ENCODE results near the gene SLC37A1. TPM values are rescaled to one million over a fixed set of nuclear protein-coding genes. Genes with fewer than 3 reads are reported as not detected.

SLC37A1 gene
- total RNA-seq, 4 donors from 2014 or later = 10.7 to 21.1 (median 14.0) TPM

DNA sequence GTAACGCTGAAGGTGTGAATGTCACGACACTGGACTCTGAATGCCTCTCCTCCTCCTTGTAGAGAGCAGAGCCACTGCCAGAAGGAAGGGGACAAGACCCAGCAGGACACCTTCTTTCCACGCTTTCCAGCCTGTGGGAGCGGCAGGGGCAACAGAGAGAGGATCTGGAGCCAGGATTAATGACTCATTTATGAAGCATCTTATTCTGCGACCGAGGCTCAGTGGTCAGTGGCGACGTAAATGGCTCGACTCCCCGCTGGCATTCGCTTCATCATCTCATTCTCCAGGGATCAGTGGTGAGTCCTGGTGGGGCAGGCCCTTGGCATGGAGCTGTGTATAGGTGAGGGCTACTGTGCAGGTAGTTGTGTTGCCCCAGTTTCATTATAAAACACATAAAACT, 4.6 kb downstream of the SLC37A1 start:
- Histone ChIP-seq H3K27ac (peak overlapping the region in 2 of 4 donors; percentile 4 to 13), H3K4me1 (peaks cover 14 to 49% (median 21%) of the 10 kb centered on the region in 3 donors), H3K4me3 (no peak overlapping the region), H3K27me3 (no peaks in the 10 kb centered on the region), H3K36me3 (peaks cover 0 to 52% (median 5%) of the 10 kb centered on the region in 3 donors), H3K9me3 (no peaks in the 10 kb centered on the region)
- no peak for DNase-seq
- no peak for TF ChIP-seq POLR2A (IDR thresholded peaks at IDR 0.05)
- TF ChIP-seq, protein P1, sequence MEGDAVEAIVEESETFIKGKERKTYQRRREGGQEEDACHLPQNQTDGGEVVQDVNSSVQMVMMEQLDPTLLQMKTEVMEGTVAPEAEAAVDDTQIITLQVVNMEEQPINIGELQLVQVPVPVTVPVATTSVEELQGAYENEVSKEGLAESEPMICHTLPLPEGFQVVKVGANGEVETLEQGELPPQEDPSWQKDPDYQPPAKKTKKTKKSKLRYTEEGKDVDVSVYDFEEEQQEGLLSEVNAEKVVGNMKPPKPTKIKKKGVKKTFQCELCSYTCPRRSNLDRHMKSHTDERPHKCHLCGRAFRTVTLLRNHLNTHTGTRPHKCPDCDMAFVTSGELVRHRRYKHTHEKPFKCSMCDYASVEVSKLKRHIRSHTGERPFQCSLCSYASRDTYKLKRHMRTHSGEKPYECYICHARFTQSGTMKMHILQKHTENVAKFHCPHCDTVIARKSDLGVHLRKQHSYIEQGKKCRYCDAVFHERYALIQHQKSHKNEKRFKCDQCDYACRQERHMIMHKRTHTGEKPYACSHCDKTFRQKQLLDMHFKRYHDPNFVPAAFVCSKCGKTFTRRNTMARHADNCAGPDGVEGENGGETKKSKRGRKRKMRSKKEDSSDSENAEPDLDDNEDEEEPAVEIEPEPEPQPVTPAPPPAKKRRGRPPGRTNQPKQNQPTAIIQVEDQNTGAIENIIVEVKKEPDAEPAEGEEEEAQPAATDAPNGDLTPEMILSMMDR (IDR thresholded peaks at IDR 0.05) = no peak
- intact Hi-C loops (cut with DNase I) = no loop called here
- 67 to 80% methylated on average over 7 to 11 of the region's 11 CpGs for WGBS, 2 donors

DNA sequence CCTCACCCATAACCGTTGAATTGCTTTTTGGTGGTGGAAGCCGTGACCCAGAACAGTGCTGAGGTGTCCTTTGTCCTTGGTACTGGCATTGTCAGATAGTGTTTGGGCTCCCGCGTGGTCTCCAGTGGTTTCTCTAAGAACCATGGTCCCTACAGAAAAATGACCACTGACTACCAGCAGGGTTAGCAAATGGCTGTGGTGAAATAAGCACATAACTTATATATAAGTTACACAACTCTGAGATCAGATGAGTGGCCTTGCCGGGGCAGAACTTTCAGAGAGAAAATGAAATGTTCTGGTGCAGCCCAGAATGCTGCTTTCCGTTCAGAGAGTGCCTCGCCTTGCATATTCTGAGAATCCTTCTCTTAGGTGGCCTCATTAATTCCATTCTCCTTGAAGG, 5.0 kb downstream of the SLC37A1 start:
- Histone ChIP-seq H3K27ac (peak overlapping the region in 1 of 4 donors; percentile 4), H3K4me3 (no peak overlapping the region), H3K27me3 (no peaks in the 10 kb centered on the region), H3K36me3 (peaks cover 0 to 56% (median 5%) of the 10 kb centered on the region in 3 donors), H3K9me3 (no peaks in the 10 kb centered on the region), H3K4me1 (peaks cover 14 to 47% (median 20%) of the 10 kb centered on the region in 3 donors)
- TF ChIP-seq, protein P1 (IDR thresholded peaks at IDR 0.05) = no peak
- no peak for TF ChIP-seq POLR2A (IDR thresholded peaks at IDR 0.05)
- intact Hi-C loops (cut with DNase I) = no loop called here
- WGBS, 2 donors = 80 to 88% methylated on average over 3 to 4 of the region's 7 CpGs
- no peak for DNase-seq

DNA sequence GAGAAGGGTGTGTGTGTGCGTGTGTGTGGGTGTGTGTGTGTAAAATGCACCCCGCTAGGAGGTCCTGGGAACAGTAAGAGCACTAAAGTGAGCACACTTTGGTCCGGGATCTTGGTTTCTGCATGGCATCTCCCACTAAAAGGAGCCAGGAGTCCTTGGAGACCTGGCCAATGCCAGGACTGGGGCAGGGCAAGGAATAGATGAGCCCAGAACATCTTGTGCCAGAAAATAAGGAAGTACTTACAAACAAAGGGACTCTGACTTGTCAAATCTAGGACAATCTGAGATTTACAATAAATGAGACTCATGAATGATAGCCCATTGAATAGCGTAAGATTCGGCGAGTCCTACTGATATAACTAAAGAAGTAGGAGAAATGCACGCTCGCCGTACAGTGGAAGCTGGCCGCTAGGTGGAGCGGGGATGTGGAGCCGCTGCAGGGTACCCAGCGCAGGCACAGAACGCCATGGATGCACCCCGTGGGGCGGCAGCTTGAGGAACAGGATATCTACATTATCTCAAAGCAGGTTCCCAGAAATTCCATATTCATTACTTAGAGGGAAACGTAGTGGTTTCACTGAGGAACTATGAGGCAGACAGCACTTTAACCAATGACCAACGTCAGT, 7.1 kb downstream of the SLC37A1 start:
- Histone ChIP-seq H3K27me3 (no peaks in the 10 kb centered on the region), H3K36me3 (peaks cover 0 to 61% (median 5%) of the 10 kb centered on the region in 3 donors), H3K9me3 (no peaks in the 10 kb centered on the region), H3K4me1 (peaks cover 3 to 51% (median 10%) of the 10 kb centered on the region in 3 donors), H3K27ac (no peak overlapping the region), H3K4me3 (no peak overlapping the region)
- TF ChIP-seq, protein P1 (IDR thresholded peaks at IDR 0.05) = no peak
- no peak for TF ChIP-seq POLR2A (IDR thresholded peaks at IDR 0.05)
- 91 to 92% methylated on average over 18 of the region's 18 CpGs for WGBS, 2 donors
- no peak for DNase-seq
- intact Hi-C loops (cut with DNase I) = no loop called here

DNA sequence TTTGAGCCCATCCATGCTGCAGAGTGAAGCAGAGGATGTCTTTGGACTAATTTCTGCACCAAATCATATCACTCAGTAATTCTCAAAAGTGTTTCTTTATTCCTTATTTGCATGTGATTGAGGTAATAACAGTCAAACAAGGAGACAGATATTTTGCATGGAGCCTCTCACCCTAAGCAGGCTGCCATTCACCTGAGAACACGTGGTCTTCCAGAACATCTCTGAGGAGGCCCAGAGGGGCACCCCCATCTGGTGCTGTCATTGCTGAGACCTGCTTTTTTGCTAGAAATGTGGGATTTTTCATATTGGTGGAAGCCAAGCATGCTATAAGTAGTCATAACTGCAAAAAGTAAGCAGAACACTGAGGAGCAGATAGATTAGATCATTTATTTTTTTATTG, 7.7 kb downstream of the SLC37A1 start:
- H3K4me1 ChIP-seq = peaks cover 0 to 51% (median 4%) of the 10 kb centered on the region in 3 donors
- intact Hi-C loops (cut with DNase I) = no loop called here
- H3K4me3 ChIP-seq = no peak overlapping the region
- WGBS, 2 donors = 67 to 91% methylated on average over 1 of the region's 1 CpG
- no peak overlapping the region for H3K27ac ChIP-seq
- no peaks in the 10 kb centered on the region for H3K27me3 ChIP-seq
- TF ChIP-seq, protein P1 (IDR thresholded peaks at IDR 0.05) = no peak
- TF ChIP-seq POLR2A (IDR thresholded peaks at IDR 0.05) = no peak
- DNase-seq = no peak
- H3K36me3 ChIP-seq = peaks cover 0 to 67% (median 5%) of the 10 kb centered on the region in 3 donors
- no peaks in the 10 kb centered on the region for H3K9me3 ChIP-seq

DNA sequence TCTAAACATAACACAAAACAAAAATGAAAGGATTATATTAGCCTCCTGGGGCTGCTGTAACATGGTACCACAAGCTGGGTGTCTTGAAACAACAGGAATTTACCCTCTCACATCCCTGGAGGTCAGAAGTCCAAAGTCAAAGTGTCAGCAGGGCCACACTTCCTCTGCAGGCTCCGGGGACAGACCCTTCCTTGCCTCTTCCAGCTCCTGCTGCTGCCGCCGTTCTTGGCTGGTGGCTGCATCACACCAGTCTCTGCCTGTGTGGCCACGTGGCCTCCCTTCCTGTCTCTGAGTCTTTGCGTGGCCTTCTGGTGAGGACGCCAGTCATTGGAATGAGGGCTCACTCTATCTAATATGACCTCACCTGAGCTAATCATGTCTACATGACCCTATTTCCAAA, 8.2 kb downstream of the SLC37A1 start:
- no peak for DNase-seq
- no peak for TF ChIP-seq POLR2A (IDR thresholded peaks at IDR 0.05)
- TF ChIP-seq, protein P1 (IDR thresholded peaks at IDR 0.05) = no peak
- no peak overlapping the region for H3K27ac ChIP-seq
- 65 to 100% methylated on average over 1 to 6 of the region's 6 CpGs for WGBS, 2 donors
- H3K4me1 ChIP-seq = peaks cover 0 to 51% (median 3%) of the 10 kb centered on the region in 3 donors
- H3K36me3 ChIP-seq = peaks cover 0 to 72% (median 5%) of the 10 kb centered on the region in 3 donors
- intact Hi-C loops (cut with DNase I) = no loop called here
- H3K9me3 ChIP-seq = no peaks in the 10 kb centered on the region
- H3K4me3 ChIP-seq = no peak overlapping the region
- H3K27me3 ChIP-seq = no peaks in the 10 kb centered on the region
